Ovary (tissue), 3 donors: Measurements from ENCODE around the gene YIPF2.

Experiments used
- CTCF ChIP-seq, 3 donors: fragments of 450-650 bp in 2 of 3; fragments of 200-600 bp in 1 of 3; IDR thresholded peaks; one replicate each; pipeline versions ENCODE4 v1.5.1 to v1.8.0; 2016 to 2022; ENCODE audit warnings: antibody characterized with exemption in 3 of 3, mild to moderate bottlenecking in 1 of 3
- EP300 ChIP-seq: sonication (generic); formaldehyde crosslinking; IDR thresholded peaks from one replicate; pipeline ENCODE4 v1.6.1; 2017; ENCODE audit warnings: antibody characterized with exemption
- POLR2A ChIP-seq: fragments of 450-650 bp; IDR thresholded peaks from one replicate; pipeline ENCODE4 v1.6.1; 2017; ENCODE audit warnings: antibody characterized with exemption, mild to moderate bottlenecking, moderate library complexity
- donor health status: DM: no; HTN: no; CAD: no.

GRCh38 chr19:10964903-10965302 lies 36.5 kb upstream of the YIPF2 start:
- TF ChIP-seq POLR2A (no peak), CTCF (IDR thresholded peaks at IDR 0.05) (no peak), EP300 (no peak)
